Upper lobe of left lung (tissue), 4 donors: ENCODE data around the gene ZZZ3.

Experiments used
- EP300 ChIP-seq, 4 donors: sonication (generic); formaldehyde crosslinking; IDR thresholded peaks; one replicate each; pipeline ENCODE4 v1.5.1; 2017; ENCODE audit warnings: antibody characterized with exemption in 4 of 4, control low read depth in 2 of 4
- POLR2A ChIP-seq, 4 donors: fragments of 450-650 bp; IDR thresholded peaks; one replicate each; pipeline ENCODE4 v1.5.1; 2016 to 2017; ENCODE audit warnings: antibody characterized with exemption in 4 of 4, mild to moderate bottlenecking in 2 of 4
- TF ChIP-seq, protein P1 (sequence below), 6 experiments: fragments of 450-650 bp in 4 of 6; fragments of 200-600 bp in 2 of 6; sonication (generic) in 2 of 6; IDR thresholded peaks; one replicate each; pipeline ENCODE4 v1.5.1; 2016 to 2019; ENCODE audit warnings: antibody characterized with exemption in 6 of 6

DNA sequence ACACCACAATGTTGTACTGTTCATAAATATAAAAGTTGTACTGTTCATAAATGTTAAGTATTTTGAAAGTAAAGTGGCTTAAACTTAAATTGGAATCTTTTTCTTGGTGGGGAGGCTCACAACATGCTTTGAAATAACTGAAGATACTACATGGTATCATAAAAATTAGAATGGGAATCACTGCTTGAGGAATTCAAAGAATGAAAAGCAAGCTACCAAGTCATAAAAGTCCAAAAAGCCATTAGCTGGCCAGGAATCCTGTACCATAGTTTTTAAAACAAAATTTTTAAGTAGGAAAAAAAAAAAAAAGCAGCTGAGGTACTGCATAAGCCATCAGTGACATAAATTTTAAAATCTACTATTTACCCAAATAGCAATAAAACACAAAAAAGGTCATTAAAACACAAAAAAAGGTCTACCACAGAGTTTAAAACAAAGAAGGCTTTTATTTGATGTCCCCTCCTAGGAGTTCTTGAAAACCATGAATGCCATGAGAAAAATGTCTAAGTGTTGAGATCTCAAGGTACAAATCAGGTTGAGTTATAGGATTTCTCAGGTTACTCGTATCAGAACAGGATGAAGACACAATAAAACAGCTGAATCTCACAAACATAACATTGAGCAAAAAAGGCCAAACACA is 8.6 kb downstream of the ZZZ3 start:
- TF ChIP-seq, protein P1, sequence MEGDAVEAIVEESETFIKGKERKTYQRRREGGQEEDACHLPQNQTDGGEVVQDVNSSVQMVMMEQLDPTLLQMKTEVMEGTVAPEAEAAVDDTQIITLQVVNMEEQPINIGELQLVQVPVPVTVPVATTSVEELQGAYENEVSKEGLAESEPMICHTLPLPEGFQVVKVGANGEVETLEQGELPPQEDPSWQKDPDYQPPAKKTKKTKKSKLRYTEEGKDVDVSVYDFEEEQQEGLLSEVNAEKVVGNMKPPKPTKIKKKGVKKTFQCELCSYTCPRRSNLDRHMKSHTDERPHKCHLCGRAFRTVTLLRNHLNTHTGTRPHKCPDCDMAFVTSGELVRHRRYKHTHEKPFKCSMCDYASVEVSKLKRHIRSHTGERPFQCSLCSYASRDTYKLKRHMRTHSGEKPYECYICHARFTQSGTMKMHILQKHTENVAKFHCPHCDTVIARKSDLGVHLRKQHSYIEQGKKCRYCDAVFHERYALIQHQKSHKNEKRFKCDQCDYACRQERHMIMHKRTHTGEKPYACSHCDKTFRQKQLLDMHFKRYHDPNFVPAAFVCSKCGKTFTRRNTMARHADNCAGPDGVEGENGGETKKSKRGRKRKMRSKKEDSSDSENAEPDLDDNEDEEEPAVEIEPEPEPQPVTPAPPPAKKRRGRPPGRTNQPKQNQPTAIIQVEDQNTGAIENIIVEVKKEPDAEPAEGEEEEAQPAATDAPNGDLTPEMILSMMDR (IDR thresholded peaks at IDR 0.05), result no peak
- TF ChIP-seq EP300 (IDR thresholded peaks at IDR 0.05) (no peak), POLR2A (IDR thresholded peaks at IDR 0.05) (no peak)
